Central memory CD8-positive, alpha-beta T cell (primary cell): ENCODE measurements around the gene ZDHHC23.

Source experiments
- ATAC-seq: fragments of 150-1000 bp; cut with Tn5 transposase; replicated peaks from 2 replicates; pipeline ENCODE4 v1.10.0; 2022; ENCODE audit warnings: mild to moderate bottlenecking, moderate FRiP score, moderate number of reproducible peaks; ENCODE audit not compliant: poor library complexity, severe bottlenecking; ENCODE audit errors: extremely low read depth
- DNase-seq, 2 donors: peaks; one replicate each; pipeline ENCODE4 v3.0.0; 2021; ENCODE audit warnings: low spot score in 2 of 2
- H3K27ac Mint-ChIP-seq: one replicate; pipeline ENCODE4 v1.8.0; 2022; ENCODE audit warnings: low read depth, mild to moderate bottlenecking, moderate library complexity, mixed read lengths
- H3K27me3 Mint-ChIP-seq: one replicate; pipeline ENCODE4 v1.8.0; 2022; ENCODE audit warnings: mixed read lengths
- H3K36me3 Mint-ChIP-seq: one replicate; pipeline ENCODE4 v1.8.0; 2022; ENCODE audit warnings: mild to moderate bottlenecking, moderate library complexity, mixed read lengths; ENCODE audit not compliant: insufficient read depth
- H3K4me1 Mint-ChIP-seq: one replicate; pipeline ENCODE4 v1.8.0; 2022; ENCODE audit warnings: mixed read lengths
- H3K4me3 Mint-ChIP-seq: one replicate; pipeline ENCODE4 v1.8.0; 2022; ENCODE audit warnings: mild to moderate bottlenecking, moderate library complexity, mixed read lengths
- H3K9me3 Mint-ChIP-seq: one replicate; pipeline ENCODE4 v1.8.0; 2022; ENCODE audit warnings: mixed read lengths

Gene ZDHHC23

GRCh38 chr3:113947372-113948014 lies at the start of gene ZDHHC23:
Gene ZDHHC23 (plus strand): TSS chr3:113948013. CDS start chr3:113948803, 790 bp downstream.
- peaks cover 2% of the 10 kb centered on the region for H3K36me3 Mint-ChIP-seq
- DNase-seq (peak; percentile 46 to 47), ATAC-seq (peak; percentile 93)
- H3K27me3 Mint-ChIP-seq: peaks cover 28% of the 10 kb centered on the region
- peak within 1 kb of the TSS; percentile 83 for H3K4me3 Mint-ChIP-seq
- peaks cover 17% of the 10 kb centered on the region for H3K4me1 Mint-ChIP-seq
- no peaks in the 10 kb centered on the region for H3K9me3 Mint-ChIP-seq
- peak within 1 kb of the TSS; percentile 37 for H3K27ac Mint-ChIP-seq

DNA sequence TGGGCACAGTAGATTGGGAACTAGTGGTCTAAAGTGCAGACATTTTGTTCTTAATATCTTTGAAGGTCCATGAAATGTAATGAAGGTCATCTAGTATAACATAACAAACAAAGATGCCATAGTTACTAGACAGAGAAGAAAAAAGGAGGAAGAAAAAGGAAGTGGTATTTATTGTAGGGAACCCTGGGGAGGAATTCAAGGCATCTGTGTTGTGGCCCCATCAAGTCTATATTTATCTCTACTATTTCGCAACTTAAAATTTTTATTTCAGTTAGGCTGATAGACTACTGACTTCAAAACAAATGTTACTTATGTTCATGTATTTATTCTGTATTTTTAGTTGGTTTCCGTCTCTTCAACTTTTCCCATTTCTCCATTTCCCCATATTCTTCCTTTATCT lies 48.9 kb upstream of the ZDHHC23 start:
- peaks cover 2% of the 10 kb centered on the region for H3K36me3 Mint-ChIP-seq
- DNase-seq: no peak
- no peak overlapping the region for H3K4me3 Mint-ChIP-seq
- H3K27ac Mint-ChIP-seq: no peak overlapping the region
- no peaks in the 10 kb centered on the region for H3K4me1 Mint-ChIP-seq
- no peaks in the 10 kb centered on the region for H3K9me3 Mint-ChIP-seq
- no peak for ATAC-seq
- peaks cover 11% of the 10 kb centered on the region for H3K27me3 Mint-ChIP-seq

- Mint-ChIP-seq H3K9me3 (no peaks in the 10 kb centered on the region), H3K4me1 (no peaks in the 10 kb centered on the region), H3K36me3 (peaks cover 2% of the 10 kb centered on the region), H3K27me3 (peaks cover 20% of the 10 kb centered on the region), H3K27ac (no peak overlapping the region), H3K4me3 (no peak overlapping the region)
- ATAC-seq (no peak), DNase-seq (no peak)
Observed at GRCh38 chr3:113906568-113907140, 41.2 kb upstream of the ZDHHC23 start.

GRCh38 chr3:113908133-113908532 lies 39.7 kb upstream of the ZDHHC23 start:
- Mint-ChIP-seq H3K9me3 (no peaks in the 10 kb centered on the region), H3K27me3 (peaks cover 16% of the 10 kb centered on the region), H3K4me3 (no peak overlapping the region), H3K4me1 (no peaks in the 10 kb centered on the region), H3K36me3 (peaks cover 2% of the 10 kb centered on the region), H3K27ac (no peak overlapping the region)
- DNase-seq (no peak), ATAC-seq (no peak)

DNA sequence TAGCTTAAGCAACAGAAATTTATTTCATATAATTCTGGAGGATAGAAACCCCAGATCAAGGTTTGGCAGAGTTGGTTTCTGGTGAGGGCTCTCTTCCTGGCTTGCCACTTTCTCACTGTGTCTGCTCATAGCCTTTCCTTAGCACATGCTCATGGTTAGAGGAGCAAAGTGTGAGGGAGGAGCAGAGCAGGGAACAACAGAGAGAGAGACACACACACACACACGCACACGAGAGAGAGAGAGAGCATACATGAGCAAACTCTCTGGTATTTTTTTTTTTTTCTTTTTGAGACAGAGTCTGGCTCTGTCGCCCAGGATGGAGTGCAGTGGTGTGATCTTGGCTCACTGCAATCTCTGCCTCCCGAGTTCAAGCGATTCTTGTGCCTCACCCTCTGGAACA lies 36.8 kb upstream of the ZDHHC23 start:
- H3K4me1 Mint-ChIP-seq: no peaks in the 10 kb centered on the region

GRCh38 chr3:113912552-113913236 lies 35.1 kb upstream of the ZDHHC23 start:
- Mint-ChIP-seq H3K4me1 (no peaks in the 10 kb centered on the region), H3K27me3 (no peaks in the 10 kb centered on the region), H3K4me3 (peak overlapping the region; percentile 44), H3K36me3 (no peaks in the 10 kb centered on the region), H3K27ac (peak overlapping the region; percentile 52), H3K9me3 (no peaks in the 10 kb centered on the region)
- DNase-seq (no peak), ATAC-seq (peak; percentile 90)

More for the DNA sequence above, 36.8 kb upstream of the ZDHHC23 start:
- H3K4me3 Mint-ChIP-seq: no peak overlapping the region
- peak overlapping the region; percentile 24 for H3K27ac Mint-ChIP-seq
- ATAC-seq (no peak), DNase-seq (no peak)
- no peaks in the 10 kb centered on the region for H3K9me3 Mint-ChIP-seq
- H3K36me3 Mint-ChIP-seq: no peaks in the 10 kb centered on the region
- H3K27me3 Mint-ChIP-seq: no peaks in the 10 kb centered on the region

DNA sequence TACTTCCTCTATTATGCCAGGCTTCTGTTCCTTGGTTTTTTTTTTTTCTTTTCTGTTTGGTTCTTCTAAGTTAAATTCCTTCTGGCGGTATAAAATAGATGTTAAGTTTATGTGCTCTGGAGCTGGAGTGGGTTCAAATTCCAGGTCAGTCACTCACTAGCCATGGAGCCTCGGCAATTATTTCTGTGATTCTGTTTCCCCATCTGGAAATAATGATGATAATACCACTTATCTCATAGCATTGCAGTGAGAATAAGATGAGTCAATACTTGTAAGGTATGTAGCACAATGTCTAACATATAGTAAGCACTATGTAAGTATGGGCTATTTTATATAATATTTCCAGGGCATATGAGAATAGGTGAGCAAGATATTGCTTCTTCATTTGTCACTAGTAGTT lies 33.2 kb upstream of the ZDHHC23 start:
- H3K36me3 Mint-ChIP-seq: no peaks in the 10 kb centered on the region
- no peak for DNase-seq

GRCh38 chr3:113927556-113927955 lies 20.3 kb upstream of the ZDHHC23 start:
- peaks cover 64% of the 10 kb centered on the region for H3K27me3 Mint-ChIP-seq
- H3K4me1 Mint-ChIP-seq: no peaks in the 10 kb centered on the region
- peaks cover 15% of the 10 kb centered on the region for H3K9me3 Mint-ChIP-seq
- no peak overlapping the region for H3K4me3 Mint-ChIP-seq
- H3K36me3 Mint-ChIP-seq: no peaks in the 10 kb centered on the region
- no peak for ATAC-seq
- H3K27ac Mint-ChIP-seq: no peak overlapping the region
- DNase-seq: no peak

More for the DNA sequence above, 33.2 kb upstream of the ZDHHC23 start:
- no peaks in the 10 kb centered on the region for H3K9me3 Mint-ChIP-seq
- no peaks in the 10 kb centered on the region for H3K4me1 Mint-ChIP-seq
- H3K4me3 Mint-ChIP-seq: no peak overlapping the region
- H3K27me3 Mint-ChIP-seq: no peaks in the 10 kb centered on the region
- H3K27ac Mint-ChIP-seq: no peak overlapping the region
- no peak for ATAC-seq

GRCh38 chr3:113946831-113947230 lies 982 bp upstream of the ZDHHC23 start:
- Mint-ChIP-seq H3K4me1 (peaks cover 17% of the 10 kb centered on the region), H3K27me3 (peaks cover 34% of the 10 kb centered on the region), H3K9me3 (no peaks in the 10 kb centered on the region), H3K36me3 (peaks cover 2% of the 10 kb centered on the region), H3K4me3 (peak overlapping the region; percentile 83), H3K27ac (no peak overlapping the region)
- DNase-seq (no peak), ATAC-seq (no peak)

DNA sequence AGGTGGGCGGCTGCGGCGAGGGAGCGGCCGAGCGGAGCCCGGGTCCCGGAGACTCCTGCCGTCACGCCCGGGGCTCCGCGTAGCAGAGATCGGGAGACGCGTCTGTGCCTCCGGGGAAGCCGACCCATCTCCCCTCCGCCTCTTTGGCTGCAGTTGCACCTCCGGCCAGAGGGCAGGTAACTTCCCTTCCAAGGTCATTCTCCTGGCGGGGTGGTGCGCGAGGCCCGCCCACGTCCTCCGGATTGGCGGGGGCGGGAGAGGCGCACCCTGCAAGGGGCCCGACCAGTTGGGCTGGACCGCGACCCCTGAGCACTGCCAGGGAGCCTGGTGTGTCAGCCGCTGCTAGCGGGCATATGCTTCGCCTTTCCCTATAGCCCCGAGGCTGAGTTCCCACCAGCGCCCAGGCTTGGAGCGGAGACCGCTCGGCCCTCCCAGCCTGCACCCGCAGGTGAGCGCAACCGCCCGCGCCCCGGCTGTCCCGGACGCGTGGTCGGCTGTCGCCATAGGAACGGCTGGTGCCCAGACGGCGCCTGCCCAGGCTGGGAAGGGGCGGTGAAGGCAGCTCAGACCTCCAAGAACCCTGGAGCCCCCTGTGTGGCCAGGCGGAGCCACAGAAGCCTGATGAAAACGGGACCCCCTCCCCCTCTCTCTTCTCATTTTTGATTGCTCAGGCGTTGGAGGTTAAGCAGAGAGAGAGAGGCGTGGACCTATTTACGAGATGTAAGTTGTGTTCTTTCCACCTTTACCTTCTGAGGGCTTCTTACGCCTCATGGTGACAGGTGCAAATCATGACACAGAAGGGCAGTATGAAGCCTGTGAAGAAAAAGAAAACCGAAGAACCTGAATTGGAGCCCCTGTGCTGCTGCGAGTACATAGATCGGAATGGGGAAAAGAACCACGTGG lies 453 bp downstream of the ZDHHC23 start:
- peak in 1 of 2 donors; percentile 17 for DNase-seq
- peaks cover 17% of the 10 kb centered on the region for H3K4me1 Mint-ChIP-seq
- peaks cover 20% of the 10 kb centered on the region for H3K27me3 Mint-ChIP-seq
- H3K27ac Mint-ChIP-seq: peak overlapping the region; percentile 37
- no peaks in the 10 kb centered on the region for H3K9me3 Mint-ChIP-seq
- peak; percentile 38 for ATAC-seq
- peak overlapping the region; percentile 83 for H3K4me3 Mint-ChIP-seq
- H3K36me3 Mint-ChIP-seq: peaks cover 2% of the 10 kb centered on the region

DNA sequence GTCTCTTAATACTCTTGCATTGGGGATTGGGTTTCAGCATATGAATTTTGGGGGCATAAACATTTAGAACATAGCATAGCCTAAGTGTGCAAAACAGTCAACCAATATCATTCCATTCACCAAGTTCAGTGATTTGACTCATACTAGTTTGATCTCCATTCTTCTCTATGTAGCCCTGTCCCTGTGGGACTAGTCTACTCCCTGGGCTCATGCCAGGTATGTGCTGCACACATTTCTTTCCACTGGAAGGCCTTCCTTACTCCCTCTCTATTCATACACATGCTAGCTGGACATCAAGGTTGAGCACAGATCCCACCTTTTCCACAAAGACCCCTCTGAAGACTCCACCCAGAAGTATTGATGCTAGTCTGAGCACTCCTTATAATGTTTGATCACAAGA lies 5.1 kb downstream of the ZDHHC23 start:
- Mint-ChIP-seq H3K27me3 (no peaks in the 10 kb centered on the region), H3K4me1 (peaks cover 14% of the 10 kb centered on the region), H3K36me3 (peaks cover 2% of the 10 kb centered on the region), H3K9me3 (no peaks in the 10 kb centered on the region), H3K27ac (no peak overlapping the region), H3K4me3 (no peak overlapping the region)
- no peak for ATAC-seq
- DNase-seq: no peak

DNA sequence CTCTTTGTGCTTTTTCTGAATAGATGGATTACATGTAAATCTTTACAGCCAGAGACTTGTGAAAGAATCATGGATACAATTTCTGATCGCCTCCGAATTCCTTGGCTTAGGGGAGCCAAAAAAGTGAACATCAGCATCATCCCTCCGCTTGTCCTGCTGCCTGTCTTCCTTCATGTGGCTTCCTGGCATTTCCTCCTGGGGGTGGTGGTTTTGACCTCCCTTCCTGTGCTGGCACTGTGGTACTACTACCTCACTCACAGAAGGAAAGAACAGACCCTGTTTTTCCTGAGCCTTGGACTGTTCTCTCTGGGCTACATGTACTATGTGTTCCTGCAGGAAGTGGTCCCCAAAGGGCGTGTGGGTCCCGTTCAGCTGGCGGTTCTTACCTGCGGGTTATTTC lies 5.9 kb downstream of the ZDHHC23 start:
- no peaks in the 10 kb centered on the region for H3K27me3 Mint-ChIP-seq
- H3K4me1 Mint-ChIP-seq: peaks cover 11% of the 10 kb centered on the region
- peaks cover 2% of the 10 kb centered on the region for H3K36me3 Mint-ChIP-seq
- H3K4me3 Mint-ChIP-seq: no peak overlapping the region
- ATAC-seq (no peak), DNase-seq (no peak)
- H3K27ac Mint-ChIP-seq: peak overlapping the region; percentile 33
- H3K9me3 Mint-ChIP-seq: no peaks in the 10 kb centered on the region
